MCF 10A (cell line): ENCODE data around the gene PLCD1. TPM values are rescaled to one million over a fixed set of nuclear protein-coding genes. Genes with fewer than 3 reads are reported as not detected.

Source experiments
- BruUV-seq: library from RNA; stranded (reverse); fragments of 400-500 nt; replicated peaks from 2 replicates; lab custom pipeline; 2021; lab: Mats Ljungman, UMichigan
- CTCF ChIA-PET: fragments of 300-600 bp; sonication (Branson Sonifier 250); formaldehyde crosslinking; extraction: SDS; loops from one replicate; lab custom pipeline; 2021; ENCODE audit warnings: antibody characterized with exemption, inconsistent platforms; lab: Yijun Ruan, JAX
- POLR2A ChIA-PET: fragments of 300-600, 350-650 bp; sonication (Branson Sonifier 250); formaldehyde crosslinking; extraction: SDS; loops from one replicate; lab custom pipeline; 2020; ENCODE audit warnings: antibody characterized with exemption, inconsistent platforms; lab: Yijun Ruan, JAX
- DNase-seq: peaks from one replicate; pipeline ENCODE4 v3.0.0-alpha.2; 2018; ENCODE audit not compliant: unreplicated experiment
- H3K27ac Mint-ChIP-seq: one replicate; pipeline ENCODE4 v1.8.0; 2022; ENCODE audit warnings: mild to moderate bottlenecking, low read depth, mixed read lengths; ENCODE audit not compliant: unreplicated experiment
- H3K27me3 Mint-ChIP-seq: one replicate; pipeline ENCODE4 v1.8.0; 2022; ENCODE audit warnings: mixed read lengths; ENCODE audit not compliant: insufficient read depth, unreplicated experiment
- H3K36me3 Mint-ChIP-seq: one replicate; pipeline ENCODE4 v1.8.0; 2022; ENCODE audit warnings: mild to moderate bottlenecking, moderate library complexity, mixed read lengths; ENCODE audit not compliant: insufficient read depth, unreplicated experiment
- H3K4me1 Mint-ChIP-seq: one replicate; pipeline ENCODE4 v1.8.0; 2022; ENCODE audit warnings: mixed read lengths; ENCODE audit not compliant: insufficient read depth, unreplicated experiment
- H3K4me3 Mint-ChIP-seq: one replicate; pipeline ENCODE4 v1.8.0; 2022; ENCODE audit warnings: mild to moderate bottlenecking, moderate library complexity, mixed read lengths; ENCODE audit not compliant: unreplicated experiment
- H3K9me3 Mint-ChIP-seq: one replicate; pipeline ENCODE4 v1.8.0; 2022; ENCODE audit warnings: mixed read lengths; ENCODE audit not compliant: unreplicated experiment
- CTCF ChIP-seq: fragments of 200-600 bp; IDR thresholded peaks from one replicate; pipeline ENCODE4 v1.8.0; 2022; ENCODE audit warnings: antibody characterized with exemption, mild to moderate bottlenecking; ENCODE audit not compliant: unreplicated experiment
- intact Hi-C: fragments of 100-400 bp; cut with micrococcal nuclease; formaldehyde crosslinking; loops from 2 replicates; pipeline ENCODE4 v1.14.1; 2022
- total RNA-seq: library from RNA; stranded (reverse); gene quantifications from 2 replicates; pipeline ENCODE4 v1.2.3, GENCODE V29; 2022

The PLCD1 gene
- total RNA-seq, 1 experiment from 2014 or later, result 1.8 TPM

DNA sequence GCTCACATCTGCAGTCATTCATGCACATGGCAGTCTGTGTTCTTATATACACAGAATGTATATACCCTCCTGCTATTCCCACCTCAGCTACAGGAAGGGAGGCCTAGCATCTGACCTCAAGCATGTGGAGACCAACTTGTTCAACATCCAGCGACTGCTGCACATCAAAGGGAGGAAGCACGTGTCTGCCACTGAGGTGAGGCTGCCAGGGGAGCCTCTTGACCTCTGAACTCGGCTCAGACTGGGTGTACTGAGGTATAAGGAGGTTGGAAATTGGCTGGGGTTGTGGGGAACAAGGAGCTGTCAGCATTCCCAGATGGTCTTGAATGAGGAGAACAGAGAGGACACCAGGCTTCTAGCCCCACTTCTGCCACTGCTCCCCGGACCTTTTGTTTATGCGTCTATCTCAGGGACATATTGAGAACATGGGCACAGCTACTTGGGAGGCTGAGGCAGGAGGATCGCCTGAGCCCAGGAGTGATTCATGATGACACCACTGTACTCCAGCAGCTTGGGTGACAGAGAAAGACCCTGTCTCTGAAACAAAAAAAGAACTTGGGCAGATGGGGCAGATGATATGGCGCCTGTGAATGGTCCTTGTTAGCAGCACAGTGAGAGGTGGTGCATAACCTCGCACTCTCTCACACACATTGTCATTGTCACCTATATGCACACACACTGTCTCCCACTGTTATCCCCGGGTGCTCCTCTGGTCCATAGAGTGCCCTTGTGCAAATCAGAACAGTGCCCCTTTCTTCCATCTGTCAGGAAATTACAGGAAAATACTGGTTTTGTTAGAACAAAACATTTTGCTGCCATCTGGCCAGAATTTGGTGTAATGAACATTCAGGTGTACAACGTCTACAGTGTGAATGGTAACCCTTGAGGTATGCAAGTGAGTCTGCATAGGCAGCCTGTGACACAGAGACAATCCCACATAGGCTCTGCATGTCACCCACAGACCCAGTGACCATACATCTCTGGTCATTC, 33.5 kb downstream of the PLCD1 start:
- POLR2A ChIA-PET, result interaction anchor here (0.6 to 1.7 kb wide), 5 partner anchors 10 to 291 kb away, joined by 3 to 5 read pairs (median 4); partner anchors contain the start of gene ACAA1
- H3K4me1 Mint-ChIP-seq, result peaks cover 29% of the 10 kb centered on the region
- intact Hi-C loops, result loop anchor here (2.0 kb wide), 1 partner anchor 21 kb away; no protein-coding TSS in a partner anchor
- H3K9me3 Mint-ChIP-seq, result no peaks in the 10 kb centered on the region
- BruUV-seq, result no TSS peak
- peak overlapping the region; percentile 22 for H3K27ac Mint-ChIP-seq
- TF ChIP-seq CTCF, result no peak
- CTCF ChIA-PET, result interaction anchor here (0.6 to 3.0 kb wide), 18 partner anchors 8 to 333 kb away, joined by 3 to 45 read pairs (median 6); no protein-coding TSS in a partner anchor
- no peaks in the 10 kb centered on the region for H3K27me3 Mint-ChIP-seq
- H3K36me3 Mint-ChIP-seq, result no peaks in the 10 kb centered on the region
- DNase-seq, result no peak
- H3K4me3 Mint-ChIP-seq, result no peak overlapping the region

- no peak overlapping the region for H3K4me3 Mint-ChIP-seq
- no peak for TF ChIP-seq CTCF
- H3K27ac Mint-ChIP-seq, result no peak overlapping the region
- no peak for DNase-seq
- no peaks in the 10 kb centered on the region for H3K27me3 Mint-ChIP-seq
- H3K9me3 Mint-ChIP-seq, result no peaks in the 10 kb centered on the region
- ChIA-PET CTCF (no interaction called here), POLR2A (no interaction called here)
- H3K4me1 Mint-ChIP-seq, result peaks cover 27% of the 10 kb centered on the region
- BruUV-seq, result no TSS peak
- intact Hi-C loops, result no loop called here
- H3K36me3 Mint-ChIP-seq, result no peaks in the 10 kb centered on the region
These were observed 34.8 kb downstream of the PLCD1 start for GRCh38 chr3:37994639-37994972.

- H3K36me3 Mint-ChIP-seq, result no peaks in the 10 kb centered on the region
- no peak overlapping the region for H3K4me3 Mint-ChIP-seq
- no peak for TF ChIP-seq CTCF
- ChIA-PET POLR2A (no interaction called here), CTCF (no interaction called here)
- BruUV-seq, result no TSS peak
- H3K27me3 Mint-ChIP-seq, result no peaks in the 10 kb centered on the region
- no peak overlapping the region for H3K27ac Mint-ChIP-seq
- H3K4me1 Mint-ChIP-seq, result peaks cover 22% of the 10 kb centered on the region
- intact Hi-C loops, result no loop called here
- no peak for DNase-seq
- no peaks in the 10 kb centered on the region for H3K9me3 Mint-ChIP-seq
These were observed 35.4 kb downstream of the PLCD1 start for GRCh38 chr3:37993820-37994638.

GRCh38 chr3:37993460-37993819, 36.0 kb downstream of the PLCD1 start:
- no peaks in the 10 kb centered on the region for H3K36me3 Mint-ChIP-seq
- H3K4me3 Mint-ChIP-seq, result no peak overlapping the region
- POLR2A ChIA-PET, result no interaction called here
- H3K4me1 Mint-ChIP-seq, result peaks cover 19% of the 10 kb centered on the region
- CTCF ChIA-PET, result interaction anchor here (0.7 kb wide), 1 partner anchor 10 kb away, joined by 3 read pairs; no protein-coding TSS in a partner anchor
- H3K9me3 Mint-ChIP-seq, result no peaks in the 10 kb centered on the region
- TF ChIP-seq CTCF, result no peak
- no peaks in the 10 kb centered on the region for H3K27me3 Mint-ChIP-seq
- no peak for DNase-seq
- no TSS peak for BruUV-seq
- intact Hi-C loops, result no loop called here
- no peak overlapping the region for H3K27ac Mint-ChIP-seq
